GM19240 (cell line): ENCODE results near the gene PRKAA2.
"Not testable (repeated sequence)": the region's sequence is repeated elsewhere in the genome, so short reads cannot be mapped to it uniquely, and the experiment has no call there.

Experiments
- DNase-seq: peaks from one replicate; pipeline ENCODE4 v3.0.0; 2011; ENCODE audit warnings: low spot score; ENCODE audit not compliant: insufficient read length

Gene PRKAA2

DNA sequence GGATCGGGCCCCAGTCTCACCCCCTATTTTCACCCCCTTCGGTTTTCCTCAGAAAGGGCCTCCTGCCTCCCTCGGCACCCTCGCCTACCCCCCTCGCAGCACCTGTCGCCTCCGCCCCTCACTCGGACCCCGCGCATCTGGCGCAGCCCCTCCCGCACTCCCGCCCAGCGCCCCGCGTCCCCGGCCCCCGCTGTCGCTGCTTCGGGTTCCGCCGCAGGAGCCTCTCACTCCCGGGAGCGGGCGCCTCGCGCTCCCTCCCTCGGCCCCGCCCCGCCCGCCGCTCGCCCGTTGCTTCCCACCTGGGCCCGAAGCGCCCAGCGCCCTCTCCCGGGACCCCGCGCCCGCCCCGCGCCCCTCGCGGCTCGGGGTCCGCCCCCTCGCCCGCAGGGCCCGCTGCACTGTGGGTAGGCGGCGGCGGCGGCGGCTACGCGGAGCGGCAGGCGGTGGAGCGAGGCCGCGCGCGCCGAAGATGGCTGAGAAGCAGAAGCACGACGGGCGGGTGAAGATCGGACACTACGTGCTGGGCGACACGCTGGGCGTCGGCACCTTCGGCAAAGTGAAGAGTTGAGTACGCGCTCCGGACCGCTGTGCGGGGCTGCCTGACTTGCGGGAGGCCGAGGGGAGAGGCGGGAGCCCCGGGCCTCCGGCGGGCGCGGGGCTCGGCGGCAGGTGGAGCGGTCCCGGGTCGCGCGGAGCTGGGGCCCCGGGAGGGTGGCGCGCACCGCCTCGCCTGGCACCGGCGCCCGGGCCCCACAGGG is at the start of gene PRKAA2:
Gene PRKAA2 (plus strand): TSS at position 396 of the 758 bp plus-strand sequence. CDS start 74 bp downstream, at position 470.
- DNase-seq: no peak

DNA sequence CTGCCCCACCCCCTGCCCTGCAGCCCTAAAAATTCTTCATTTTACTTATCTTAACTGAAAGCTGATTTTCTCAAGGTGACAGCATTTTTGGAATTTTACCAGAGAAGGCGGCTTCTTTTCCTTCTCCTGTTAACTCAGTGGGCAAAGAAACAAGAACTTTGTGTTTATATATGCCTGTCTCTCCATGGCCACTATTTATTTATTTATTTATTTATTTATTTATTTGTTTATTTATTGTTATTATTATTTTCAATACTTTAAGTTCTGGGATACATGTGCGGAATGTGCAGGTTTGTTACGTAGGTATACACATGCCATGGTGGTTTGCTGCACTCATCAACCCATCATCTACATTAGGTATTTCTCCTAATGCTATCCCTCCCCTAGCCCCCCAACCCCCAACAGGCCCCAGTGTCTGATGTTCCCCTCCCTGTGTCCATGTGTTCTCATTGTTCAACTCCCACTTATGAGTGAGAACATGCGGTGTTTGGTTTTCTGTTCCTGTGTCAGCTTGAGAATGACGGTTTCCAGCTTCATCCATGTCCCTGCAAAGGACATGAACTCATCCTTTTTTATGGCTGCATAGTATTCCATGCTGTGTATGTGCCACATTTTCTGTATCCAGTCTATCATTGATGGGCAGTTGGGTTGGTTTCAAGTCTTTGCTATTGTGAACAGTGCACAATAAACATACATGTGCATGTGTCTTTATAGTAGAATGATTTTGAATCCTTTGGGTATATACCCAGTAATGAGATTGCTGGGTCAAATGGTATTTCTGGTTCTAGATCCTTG is 49.5 kb upstream of the PRKAA2 start:
- not testable (repeated sequence) for DNase-seq

DNA sequence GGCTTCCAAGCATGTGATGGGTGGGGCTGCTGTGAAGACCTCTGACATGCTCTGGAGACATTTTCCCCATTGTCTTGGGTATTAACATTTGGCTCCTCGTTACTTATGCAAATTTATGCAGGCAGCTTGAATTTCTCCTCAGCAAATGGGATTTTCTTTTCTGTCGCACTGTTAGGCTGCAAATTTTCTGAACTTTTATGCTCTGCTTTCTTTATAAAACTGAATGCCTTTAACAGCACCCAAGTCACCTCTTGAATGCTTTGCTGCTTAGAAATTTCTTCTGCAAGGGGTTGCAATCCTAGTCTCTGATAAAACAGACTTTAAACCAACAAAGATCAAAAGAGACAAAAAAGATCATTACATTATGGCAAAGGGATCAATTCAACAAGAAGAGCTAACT is 35.0 kb upstream of the PRKAA2 start:
- DNase-seq: not testable (repeated sequence)

DNA sequence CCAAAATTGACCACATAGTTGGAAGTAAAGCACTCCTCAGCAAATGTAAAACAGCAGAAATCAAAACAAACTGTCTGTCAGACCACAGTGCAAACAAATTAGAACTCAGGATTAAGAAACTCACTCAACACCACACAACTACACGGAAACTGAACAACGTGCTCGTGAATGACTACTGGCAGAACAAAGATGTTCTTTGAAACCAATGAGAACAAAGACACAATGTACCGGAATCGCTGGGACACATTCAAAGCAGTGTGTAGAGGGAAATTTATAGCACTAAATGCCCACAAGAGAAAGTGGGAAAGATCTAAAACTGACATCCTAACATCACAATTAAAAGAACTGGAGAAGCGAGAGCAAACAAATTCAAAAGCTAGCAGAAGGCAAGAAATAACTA is 34.3 kb upstream of the PRKAA2 start:
- not testable (repeated sequence) for DNase-seq

DNA sequence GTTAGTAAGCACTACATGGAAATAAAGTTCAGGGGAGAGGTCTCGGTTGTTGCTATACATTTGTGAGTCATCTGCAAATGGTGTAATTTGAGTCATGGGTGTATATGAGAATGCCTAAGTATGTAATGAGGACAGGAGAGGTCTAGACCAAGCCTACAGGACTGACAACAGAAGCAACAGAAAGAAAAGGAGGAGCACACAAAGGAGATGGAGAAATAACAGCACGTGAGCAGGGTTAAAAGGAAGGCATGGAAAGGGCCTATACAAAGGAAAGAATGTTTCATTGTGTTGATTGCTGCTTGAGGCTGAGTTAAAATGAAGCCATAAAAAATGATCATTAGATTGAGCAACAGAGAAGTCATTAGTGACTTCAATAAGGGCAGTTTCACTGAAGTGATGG is 28.0 kb upstream of the PRKAA2 start:
- no peak for DNase-seq

DNA sequence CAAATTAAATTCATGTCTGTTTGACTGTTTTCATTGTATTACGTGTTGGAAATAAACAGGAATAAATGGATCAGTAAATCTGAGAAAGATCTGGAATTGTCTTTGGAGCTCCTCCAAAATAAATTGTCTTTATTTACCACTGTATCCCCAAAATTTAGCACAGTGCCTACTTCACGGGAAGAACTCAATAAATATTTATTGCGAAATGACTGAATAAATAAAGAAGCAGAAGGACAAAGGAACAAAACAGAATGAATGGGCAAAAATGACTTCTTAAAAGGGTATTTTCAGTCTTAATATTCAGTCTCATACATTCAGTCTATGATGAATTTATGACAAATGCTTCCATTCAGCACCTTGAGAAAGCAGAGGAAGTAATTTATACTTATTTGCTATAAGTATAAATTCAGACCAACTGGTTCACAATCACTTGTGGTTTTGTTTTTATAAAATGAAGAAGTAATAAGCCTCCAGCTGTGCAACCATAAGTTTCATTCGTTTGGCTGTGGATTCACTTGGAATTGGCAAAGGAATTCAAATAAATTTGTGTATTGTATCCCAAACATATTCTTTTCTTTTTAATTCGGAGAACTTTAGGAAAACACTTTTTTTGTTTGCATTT is 19.2 kb upstream of the PRKAA2 start:
- no peak for DNase-seq

DNA sequence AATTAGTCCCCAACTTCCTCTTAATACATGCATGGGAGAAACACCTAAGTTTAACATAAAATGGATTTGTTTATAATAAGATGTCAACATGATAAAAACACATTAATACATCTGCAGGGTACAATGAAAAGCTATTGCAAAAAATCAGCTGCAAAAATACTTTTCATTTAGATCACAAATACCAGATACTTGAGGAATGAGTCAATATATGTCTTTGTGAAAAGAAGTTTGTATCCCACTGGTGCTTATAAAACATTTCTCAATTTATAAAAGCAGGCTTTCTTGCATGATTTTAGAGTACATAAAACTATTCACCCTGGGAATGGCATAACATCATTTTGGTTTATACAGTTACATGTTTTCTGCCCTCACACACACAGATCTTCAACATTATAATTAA is 18.6 kb upstream of the PRKAA2 start:
- no peak for DNase-seq

DNA sequence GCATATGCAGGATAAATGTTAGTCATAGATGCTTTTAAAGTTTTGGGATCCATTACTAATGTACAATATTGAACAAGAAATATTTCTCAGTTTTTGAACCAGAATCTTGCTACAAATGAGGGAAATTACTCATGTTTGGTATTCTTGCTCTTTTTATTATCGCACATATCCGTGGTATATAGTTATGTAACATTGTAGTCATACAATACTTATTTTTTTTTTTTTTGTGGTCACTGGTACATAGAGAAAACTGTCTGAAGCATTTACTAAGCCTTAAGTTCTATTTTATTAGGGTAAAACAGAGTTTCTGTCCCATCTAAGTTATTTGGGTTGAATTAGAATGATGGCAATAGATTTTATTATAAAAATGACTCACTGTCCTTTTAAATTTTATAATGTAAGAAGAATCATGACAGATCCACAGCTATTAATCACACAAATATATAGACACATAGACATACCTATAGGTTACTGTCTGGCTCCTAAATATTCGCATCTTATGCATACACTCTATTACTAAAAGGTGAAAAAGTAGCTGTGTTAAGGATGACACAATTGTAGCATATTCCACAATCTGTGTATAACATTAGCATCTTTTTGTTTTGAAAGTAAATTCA is 18.0 kb upstream of the PRKAA2 start:
- no peak for DNase-seq

DNA sequence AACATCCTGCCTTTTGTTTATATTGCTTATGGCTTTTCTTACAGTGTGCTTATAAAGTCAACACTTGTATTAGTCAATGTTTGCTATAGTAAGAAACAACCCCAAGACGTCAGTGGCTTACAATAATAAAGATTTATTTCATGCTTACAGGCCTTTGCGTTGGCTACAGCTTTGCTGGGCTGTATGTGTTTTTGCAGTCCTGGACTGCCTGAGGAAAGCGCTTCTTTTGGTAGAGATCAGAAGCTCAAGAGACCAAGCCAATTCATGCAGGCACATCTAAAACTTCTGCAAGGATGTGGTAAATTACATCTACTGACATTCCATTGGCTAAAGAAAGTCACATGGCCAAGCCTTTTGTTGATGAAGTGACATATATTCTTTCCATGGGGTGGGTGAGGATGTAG is 17.5 kb upstream of the PRKAA2 start:
- DNase-seq: no peak

DNA sequence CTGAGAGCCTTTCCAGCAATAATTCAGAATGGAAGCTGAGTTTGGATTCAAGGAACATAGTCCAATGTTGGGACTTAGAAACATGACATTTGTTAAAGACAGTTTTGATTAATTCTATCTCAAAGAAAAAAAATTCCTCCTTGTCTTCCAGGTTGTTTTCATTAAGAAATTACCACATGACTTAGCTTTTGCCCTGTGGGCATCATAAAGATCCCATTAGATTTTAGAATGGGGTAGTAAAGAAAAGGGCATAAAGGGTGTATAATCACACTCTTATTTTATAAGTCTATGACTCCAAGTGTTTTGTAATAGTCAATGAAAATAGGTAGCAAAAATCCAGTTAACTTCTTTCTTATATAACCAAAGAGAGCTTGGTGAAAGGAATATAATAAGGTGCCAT is 14.3 kb upstream of the PRKAA2 start:
- no peak for DNase-seq

DNA sequence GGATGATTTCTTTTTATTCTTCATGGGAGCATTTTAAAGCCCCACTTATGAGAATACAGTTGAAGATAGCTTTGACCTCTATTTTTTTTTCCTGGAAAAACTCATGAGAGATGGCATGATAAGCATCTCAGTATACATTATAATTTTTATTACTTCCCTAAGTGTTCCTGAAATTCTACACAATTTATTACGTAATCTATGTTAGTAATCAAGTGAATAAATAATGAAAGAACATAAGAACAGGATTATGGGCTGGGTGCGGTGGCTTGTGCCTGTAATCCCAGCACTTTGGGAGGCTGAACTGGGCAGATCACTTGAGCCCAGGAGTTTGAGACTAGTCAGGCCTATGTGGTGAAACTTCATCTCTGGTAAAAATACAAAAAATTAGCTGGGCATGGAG is 13.2 kb upstream of the PRKAA2 start:
- no peak for DNase-seq

DNA sequence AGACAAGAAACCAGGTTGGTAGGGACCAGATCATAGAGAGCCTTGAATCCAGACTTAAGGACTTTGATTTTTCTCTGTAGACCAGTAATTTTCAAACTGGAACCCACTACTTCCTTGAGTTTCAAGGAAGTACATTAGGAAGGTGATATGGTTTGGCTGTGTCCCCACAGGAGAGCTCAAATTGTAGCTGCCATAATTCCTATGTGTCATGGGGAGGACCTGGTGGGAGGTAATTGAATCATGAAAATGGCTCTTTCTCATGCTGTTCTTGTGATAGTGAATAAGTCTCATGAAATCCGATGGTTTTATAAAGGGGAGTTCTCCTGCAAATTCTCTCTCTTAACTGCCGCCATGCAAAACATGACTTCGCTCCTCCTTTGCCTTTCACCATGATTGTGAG is 10.1 kb upstream of the PRKAA2 start:
- no peak for DNase-seq

DNA sequence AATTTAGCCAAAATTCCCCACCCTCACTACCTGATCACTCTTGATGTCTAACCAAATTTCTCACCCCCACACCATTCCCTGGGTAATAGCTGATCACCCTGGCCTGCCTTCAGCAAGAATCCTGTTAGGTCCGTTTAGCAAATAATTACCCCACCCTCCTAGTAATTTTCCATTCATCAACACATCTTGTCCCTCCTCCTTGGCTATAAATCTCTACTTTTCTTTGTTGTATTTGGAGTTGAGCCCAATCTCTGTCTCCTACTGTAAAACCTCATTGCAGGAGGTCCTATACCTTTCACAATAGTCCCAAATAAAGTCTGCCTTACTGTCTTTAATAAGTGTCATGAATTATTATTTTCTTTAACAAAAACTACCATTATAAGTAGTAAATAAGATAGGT is 6.9 kb upstream of the PRKAA2 start:
- DNase-seq: no peak

DNA sequence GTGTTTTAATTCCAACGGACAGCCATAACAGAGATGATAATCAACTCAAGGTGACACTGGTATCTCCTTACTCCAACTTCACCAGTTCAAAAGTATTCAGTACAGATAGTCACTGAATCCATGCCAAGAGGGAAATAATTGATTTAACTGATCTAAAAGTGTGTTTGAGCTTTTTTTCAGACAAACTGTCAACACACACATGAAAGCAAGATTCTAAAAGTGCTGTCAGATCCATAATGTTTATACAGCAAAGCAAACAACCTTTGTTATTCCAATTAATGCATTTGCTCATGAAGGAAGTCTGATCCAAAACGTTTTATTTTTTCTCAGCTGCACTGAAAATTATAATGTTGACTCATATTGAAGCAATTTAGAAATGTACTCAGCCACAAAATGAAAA is 5.9 kb upstream of the PRKAA2 start:
- DNase-seq: no peak

DNA sequence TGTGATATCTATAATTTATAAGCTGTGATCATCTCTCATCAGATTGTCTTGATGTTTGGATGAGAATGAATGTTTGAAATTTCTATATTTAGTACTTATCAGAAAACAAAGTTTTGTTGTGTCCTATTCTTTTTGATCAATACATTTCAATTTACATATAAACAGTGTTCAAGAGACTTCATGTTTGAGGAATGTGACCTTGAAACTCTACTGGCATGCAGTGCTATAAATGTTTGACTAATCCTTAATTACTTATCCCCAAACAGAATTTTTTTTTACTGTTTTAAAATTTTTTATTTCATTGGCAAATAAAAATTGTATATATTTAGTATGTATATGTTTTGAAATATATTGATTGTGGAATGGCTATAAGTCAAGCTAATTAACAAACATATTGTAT is 1.5 kb upstream of the PRKAA2 start:
- DNase-seq: no peak

DNA sequence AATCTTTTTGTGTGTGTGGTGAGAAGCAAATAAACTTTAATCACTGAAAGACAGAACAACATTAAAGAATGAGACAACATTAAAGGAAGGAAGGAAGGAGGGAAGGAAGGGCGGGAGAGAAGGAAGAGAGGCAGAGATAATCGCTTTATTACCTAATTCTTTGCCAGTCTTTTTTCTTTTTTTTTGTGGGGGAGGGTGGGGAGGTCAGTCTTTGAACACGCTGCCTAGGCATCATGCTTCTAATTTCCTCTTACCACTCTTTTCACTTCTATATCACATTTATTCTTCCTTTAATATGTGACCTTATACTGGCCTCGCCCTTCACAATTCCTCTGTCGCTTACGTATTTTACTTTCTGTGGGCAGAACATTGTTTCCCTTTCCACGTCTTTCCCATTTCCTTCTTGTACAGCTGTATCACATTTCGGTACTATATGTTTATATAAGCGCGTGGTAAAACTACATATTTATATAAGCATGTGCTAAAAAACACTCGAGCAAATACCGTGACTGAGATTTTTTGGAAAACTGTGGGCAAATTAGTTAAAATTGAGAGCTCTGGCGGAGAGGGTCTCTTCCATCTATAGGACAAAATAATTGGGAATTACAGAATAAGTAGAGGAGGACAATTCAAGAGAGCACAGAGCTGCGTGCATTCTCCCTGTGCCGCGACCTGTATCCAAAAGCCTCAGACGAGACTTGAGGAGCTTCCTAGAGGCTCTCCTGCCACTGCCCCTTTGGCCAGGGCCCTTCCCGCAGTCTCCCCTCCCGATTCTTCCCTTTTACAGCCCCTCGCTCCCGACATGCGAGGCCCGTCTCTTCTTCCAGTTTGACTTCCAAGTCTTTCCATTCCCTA is 823 bp upstream of the PRKAA2 start:
- no peak for DNase-seq

DNA sequence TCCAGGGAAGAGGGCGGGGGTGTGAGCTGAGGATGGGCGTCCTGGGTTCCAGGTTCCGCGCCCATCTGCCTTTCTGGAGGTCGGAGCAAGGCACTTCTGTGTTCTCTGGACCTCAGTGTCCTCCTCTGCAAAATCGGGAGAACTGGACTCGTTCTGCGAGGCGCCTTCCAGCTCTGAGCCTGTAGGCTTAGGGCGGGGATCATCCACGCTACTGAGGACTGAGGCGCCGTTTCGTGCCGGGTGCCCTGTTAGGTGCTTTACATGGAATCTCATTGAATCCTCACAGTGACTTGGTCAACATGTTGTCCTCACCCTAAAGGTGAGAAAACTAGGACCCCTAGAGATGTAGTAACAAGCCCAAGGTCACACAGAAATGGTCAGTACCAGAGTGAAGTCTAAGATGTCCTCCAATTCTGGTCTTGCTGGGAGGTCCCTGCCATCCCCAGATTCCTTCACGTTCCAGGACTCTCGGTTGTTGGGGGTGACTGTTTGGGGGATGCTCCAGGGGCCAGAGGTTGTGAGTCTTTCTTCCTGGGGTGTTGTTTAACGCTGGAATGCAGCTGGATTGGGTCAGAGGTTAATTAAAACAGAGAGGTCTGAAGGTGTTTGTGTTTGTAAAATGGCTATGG is 677 bp downstream of the PRKAA2 start:
- DNase-seq: no peak

DNA sequence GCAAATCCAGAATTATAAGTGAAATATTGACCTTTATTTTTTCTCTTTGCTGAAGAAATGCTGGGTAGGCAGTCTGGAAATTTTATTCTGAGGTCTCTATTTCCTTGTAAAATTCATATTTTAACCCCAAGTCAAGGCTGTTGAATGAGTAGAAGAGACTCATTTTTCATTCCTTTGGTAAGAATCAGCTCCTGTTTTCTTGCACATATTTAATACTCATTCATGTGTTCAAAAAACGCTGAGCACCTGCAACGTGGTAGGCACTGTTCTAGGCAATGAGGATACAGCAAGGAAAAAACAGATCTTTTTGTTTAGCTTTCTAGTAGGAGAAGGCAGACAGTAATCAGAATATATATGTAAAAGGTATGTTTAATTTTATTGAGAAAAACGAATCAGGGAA is 1.5 kb downstream of the PRKAA2 start:
- DNase-seq: no peak

DNA sequence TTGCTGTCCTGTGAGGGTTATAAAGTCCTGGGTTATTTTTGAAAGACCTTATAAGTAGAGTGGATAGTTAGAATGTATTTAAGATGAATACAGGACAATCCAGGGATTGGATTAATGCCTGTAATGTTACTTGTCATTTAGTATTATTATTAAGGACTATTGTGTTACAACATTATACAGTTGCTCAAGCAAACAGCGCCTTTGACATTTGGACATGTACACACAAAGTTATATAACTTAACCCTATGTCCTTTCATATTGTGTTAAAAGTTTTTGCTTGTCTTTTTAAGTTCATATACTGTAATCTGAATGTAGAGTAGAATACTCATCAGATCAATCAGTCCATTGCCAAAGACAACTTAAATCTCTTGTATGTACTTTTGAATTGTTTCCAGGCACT is 2.0 kb downstream of the PRKAA2 start:
- DNase-seq: no peak

DNA sequence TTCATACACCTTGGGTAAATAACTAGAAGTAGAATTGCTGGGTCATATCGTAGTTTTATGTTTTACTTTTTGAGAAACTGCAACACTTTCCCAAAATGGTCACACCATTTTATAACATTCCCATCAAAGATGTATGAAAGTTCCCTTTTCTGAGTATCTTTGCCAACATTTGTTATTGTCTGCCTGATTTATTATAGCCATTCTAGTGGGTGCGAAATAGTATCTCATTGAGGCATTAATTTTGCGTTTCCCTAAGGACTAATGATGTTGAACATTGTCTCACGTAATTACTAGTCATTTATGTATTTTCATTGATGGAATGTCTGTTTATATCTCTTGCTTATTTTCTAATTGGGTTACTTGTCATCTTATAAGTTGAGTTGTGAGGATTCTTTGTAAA is 3.4 kb downstream of the PRKAA2 start:
- DNase-seq: no peak
